8988T (cell line): Measurements from ENCODE around the gene MATR3.
A peak's percentile ranks its signal among the peaks of the same experiment; 100 is the strongest.
"Not testable (repeated sequence)": the region's sequence is repeated elsewhere in the genome, so short reads cannot be mapped to it uniquely, and the experiment has no call there.

ENCODE experiments used
- DNase-seq: peaks from one replicate; pipeline ENCODE4 v3.0.0; 2011

Gene MATR3, protein sequence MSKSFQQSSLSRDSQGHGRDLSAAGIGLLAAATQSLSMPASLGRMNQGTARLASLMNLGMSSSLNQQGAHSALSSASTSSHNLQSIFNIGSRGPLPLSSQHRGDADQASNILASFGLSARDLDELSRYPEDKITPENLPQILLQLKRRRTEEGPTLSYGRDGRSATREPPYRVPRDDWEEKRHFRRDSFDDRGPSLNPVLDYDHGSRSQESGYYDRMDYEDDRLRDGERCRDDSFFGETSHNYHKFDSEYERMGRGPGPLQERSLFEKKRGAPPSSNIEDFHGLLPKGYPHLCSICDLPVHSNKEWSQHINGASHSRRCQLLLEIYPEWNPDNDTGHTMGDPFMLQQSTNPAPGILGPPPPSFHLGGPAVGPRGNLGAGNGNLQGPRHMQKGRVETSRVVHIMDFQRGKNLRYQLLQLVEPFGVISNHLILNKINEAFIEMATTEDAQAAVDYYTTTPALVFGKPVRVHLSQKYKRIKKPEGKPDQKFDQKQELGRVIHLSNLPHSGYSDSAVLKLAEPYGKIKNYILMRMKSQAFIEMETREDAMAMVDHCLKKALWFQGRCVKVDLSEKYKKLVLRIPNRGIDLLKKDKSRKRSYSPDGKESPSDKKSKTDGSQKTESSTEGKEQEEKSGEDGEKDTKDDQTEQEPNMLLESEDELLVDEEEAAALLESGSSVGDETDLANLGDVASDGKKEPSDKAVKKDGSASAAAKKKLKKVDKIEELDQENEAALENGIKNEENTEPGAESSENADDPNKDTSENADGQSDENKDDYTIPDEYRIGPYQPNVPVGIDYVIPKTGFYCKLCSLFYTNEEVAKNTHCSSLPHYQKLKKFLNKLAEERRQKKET

DNA sequence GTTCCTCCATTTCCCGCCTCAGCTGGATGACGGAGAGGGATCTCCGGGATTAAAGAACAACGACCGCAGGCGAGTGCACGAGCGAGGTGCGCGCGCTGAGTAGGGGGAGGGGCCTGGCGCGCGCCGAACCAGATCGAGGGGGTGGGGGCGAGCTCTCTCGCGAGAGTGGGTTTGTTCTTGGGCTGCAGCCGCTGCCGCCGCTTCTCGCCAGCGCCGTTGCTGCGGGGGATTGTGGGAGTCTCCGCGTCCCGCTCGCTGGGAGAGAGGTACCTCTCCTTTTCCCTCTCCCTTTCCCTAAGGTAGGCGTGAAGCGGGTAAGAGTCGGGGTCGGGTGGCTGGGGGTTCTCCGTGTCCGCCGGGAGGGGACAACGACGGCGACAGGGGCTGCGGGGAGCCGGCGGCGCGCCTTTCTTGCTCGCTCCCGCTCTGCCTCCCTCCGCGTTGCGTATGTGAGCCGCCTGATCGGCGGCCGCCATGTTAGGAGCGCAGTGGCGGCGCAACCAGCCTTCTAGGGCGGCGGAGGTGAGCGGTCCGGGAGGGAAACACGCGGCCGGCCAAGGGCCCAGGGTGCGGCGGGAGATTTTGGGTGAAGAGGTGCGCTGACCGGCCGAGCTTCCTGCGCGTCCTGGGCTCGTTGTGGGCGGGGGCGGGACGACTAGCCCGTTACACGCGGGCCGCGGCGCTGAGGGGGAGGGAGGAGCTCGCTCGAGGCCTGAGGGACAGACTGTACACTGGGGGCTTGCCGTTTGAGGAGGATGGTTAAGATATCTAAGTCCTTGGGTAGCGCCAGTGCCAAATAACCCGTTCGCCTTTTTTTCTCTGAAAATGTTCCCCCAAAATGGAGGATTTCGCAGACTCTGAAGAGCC is at the start of gene MATR3:
MATR3 (plus strand) TSS at position 234 of the 867 bp plus-strand sequence. CDS start 13,676 bp downstream, outside the sequence.
- peak; percentile 77 for DNase-seq

DNA sequence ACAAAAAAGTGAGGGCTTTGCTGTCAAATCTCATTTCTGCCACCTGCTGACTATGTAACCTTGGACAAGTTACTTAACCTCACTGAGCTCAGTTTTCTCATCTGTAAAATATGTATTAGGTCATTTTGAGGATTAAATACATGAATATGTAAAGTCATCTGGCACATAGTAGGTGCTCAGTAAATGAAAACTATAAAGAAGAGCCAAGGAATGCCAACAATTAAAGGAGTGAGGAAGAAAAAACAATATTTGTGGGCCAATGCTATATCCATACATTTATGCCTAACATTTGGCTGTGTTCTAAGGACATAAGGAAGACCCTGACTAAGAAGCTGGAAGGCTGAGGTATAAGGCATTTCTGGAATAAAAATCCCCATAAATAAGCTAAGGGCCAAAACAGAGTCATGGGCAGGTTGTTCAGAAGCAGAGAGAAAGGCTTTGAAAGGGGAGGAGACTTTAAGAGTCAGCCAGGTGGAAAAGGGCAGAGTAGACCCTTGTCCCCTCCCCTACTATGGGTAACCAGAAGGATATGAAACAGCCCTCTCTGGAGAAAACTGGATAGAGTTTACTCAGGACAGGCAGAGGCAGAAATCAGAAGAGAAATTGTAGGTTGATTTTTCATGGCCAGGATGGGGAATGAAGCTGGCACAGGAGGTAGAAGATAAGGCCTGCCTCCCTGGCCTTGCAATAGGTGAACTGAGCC is 47.8 kb upstream of the MATR3 start:
- no peak for DNase-seq

DNA sequence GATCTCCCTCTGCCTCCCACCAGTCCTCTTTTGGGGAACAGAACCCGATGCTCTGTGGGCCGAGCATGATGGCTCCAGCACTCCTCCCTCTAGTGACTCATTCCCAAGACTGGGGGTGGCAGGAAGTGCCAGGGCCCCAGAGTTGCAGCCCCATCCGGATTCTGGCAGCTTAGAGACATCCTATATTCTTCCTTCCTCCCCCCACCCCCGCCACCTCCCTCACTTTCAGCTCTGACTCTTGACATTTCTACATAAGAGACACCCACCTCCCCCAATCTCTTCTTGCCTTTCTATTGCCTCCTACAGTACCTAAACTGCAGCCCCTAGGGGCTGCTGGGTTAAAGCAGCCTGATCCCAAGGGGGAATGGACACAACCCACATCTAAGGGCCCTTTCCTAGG is 47.1 kb upstream of the MATR3 start:
- no peak for DNase-seq

DNA sequence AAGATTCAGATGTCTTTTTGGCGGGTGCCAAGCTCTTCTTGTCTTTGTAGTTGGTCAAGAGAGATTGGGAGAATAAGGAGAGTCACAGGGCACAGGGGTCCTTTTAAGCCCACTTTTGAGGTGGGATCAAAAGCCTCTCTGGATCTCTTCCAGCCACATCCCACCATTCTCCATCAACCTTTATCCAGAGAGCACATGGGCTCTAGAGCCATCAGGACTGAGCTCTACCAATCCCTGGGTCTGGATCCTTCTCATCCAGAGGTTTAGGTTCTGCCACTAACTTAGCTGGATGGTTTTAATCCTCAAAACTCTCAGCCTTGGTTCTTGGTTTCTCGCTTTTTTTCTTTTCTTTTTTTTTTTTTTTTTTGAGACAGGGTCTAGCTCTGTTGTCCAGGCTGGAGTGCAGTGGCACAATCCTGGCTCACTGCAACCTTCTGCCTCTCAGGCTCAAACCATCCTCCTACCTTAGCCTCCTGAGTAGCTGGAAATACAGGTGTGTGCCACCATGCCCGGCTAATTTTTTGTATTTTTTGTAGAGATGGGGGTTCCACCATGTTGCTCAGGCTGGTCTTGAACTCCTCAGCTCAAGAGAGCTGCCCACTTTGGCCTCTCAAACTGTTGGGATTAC is 44.6 kb upstream of the MATR3 start:
- DNase-seq = no peak

DNA sequence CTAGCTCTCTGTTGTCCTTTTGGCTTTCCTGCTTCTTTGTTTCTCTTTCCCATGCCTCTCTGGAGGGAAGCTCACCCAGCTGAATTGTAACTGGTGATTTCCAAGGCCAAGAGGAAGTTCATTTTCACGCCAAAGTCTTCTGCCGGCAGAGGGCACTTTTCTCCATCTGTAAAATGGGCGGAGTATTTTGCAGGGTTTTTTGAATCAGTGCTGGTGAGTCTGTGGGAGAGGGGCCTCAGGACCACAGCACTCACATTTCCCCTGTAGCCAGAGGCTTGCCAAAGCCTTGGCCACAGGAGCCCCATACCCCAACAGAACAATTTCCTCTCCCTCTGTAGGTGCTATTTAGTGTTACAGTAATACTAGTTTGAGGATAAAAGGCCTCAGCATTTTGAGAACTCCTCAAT is 42.3 kb upstream of the MATR3 start:
- DNase-seq = no peak

DNA sequence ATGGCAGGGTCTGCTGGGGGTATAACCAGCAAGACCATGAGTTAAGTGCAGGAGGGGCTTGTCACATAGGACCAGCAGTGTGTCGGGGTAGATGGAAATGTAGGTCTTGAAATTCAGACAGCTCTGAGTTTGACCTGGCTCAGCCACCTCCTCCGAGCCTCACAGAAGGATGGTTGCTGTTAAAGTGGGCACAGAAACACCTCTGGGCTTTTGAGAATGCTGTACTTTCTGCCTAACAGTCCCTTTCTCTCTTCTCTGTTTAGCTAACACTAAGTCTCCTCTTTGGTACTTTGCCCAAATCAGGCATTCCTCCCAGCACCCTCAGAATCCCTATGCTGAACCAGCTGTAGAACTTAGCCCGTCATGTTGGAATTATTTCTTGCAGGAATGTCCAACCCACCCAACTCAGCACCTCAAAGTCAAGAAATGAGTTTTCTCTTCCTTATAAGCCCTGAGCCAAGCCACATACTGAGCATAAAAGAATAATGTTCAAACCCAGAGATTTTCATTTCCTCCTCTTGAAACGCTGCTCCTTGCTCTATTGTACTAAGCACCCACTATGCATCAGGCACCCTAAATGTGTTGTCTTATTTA is 41.7 kb upstream of the MATR3 start:
- no peak for DNase-seq

DNA sequence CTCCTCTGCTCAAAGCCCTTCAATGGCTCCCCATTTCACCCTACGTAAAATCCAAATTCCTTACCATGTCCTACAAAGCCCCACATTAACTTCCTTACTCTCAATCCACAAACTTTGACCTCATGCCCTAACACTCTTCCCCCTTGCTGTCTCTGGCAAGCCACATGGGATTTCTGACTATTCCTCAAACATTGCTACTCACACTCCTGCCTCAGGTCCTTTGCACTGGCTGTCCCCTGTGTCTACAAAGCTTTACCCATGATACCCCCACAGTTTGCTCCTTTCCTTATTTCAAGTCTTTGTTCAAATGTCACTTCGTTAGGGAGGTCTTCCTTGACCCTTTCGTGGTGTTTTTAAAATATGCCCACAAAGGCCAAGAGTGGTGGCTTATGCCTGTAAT is 40.4 kb upstream of the MATR3 start:
- no peak for DNase-seq

DNA sequence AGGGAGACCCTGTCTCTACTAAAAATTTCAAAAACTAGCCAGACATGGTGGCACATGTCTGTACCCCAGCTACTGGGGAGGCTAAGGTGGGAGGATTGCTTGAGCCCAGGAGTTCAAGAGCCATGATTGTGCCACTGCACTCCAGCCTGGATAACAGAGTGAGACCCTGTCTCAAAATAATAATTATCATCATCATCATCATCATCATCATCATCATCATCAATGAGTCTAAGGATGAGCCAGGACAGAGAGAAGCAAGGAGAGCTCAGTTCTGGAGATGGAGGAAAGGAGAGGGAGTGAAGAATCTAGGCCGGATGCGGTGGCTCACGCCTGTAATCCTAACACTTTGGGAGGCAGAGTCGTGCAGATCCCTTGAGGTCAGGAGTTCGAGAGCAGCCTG is 36.7 kb upstream of the MATR3 start:
- no peak for DNase-seq

DNA sequence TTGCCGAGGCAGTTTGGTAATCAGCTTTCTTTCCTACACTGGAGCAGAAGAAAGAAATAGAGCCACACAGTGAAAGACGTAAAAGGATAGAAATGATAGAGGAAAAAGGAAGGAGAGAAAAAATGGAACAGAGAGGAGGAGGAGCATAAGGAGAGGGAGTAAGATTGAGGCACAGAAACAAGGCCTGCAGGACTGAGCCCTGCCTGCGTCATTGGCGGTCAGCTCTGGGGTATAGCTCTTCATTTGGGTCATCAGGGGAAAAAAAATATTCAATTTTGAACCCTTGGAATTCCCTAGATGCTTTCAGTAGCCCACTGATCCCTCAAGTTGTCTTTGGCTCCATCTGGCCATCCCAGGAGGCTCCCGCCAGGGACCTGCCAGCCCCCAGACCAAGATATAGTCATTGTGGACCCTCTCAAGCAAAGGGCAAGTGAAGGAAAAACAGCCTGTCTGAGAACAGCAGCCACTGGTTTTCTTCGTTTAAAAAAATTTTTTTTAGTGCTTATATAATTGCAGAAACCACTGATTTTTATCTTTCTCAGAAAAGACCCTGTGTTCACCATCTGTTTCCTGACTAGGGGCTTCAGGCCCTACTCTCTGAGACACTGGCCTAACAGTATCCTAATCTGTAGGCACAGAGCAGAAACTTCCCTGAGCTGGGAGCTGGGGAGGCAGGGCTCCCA is 31.3 kb upstream of the MATR3 start:
- DNase-seq = no peak

DNA sequence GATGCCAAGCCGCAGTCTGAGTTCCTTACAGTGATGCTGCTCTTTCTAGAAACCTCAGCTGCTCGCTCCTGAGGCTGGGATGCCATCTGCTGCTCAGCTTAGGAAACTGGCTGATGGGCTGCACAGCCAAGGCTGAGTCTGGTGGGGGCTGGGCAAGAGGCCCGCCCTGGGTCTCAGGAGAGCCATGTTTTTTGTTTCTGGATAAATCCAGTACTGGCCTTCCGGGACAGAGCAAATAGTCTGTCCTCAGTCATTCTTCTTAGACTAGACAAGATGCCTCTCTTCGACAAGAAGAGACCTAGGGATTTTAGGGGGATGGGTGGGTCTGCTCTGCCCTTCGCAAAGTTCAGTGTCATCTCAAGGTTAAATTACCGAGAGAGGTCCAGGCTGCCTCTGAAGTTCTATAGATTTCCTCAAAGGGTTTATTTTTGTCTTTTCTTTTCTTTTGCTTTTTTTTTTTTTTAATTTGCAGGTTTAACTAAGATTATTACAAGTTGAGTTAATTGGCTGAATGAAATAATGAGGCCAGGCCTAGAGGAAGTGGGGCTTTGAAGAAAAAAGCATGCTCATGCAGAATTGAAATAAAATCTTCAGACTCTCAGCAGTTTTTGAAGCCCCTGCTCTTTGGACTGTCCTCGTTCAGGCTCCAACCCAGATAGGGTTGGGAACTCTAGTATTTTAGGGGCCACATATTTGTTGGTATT is 30.6 kb upstream of the MATR3 start:
- peak; percentile 66 for DNase-seq

DNA sequence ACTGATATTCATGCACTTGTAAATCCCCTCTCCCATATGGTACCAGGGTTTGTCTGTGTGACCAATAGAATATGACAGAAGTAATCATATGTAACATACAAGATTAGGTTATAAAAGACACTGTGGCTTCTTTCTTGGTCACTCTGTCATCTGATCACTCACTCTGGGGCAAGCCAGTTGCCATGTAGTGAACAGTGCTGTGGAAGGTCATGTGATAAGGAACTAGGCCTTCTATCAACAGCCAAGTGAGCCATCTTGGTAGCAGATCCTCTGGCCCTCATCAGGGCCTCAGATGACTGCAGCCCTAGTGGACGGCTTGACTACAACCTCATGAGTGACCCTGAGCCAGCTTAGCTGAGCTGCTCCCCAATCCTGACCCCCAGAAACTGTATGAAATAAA is 30.0 kb upstream of the MATR3 start:
- no peak for DNase-seq

DNA sequence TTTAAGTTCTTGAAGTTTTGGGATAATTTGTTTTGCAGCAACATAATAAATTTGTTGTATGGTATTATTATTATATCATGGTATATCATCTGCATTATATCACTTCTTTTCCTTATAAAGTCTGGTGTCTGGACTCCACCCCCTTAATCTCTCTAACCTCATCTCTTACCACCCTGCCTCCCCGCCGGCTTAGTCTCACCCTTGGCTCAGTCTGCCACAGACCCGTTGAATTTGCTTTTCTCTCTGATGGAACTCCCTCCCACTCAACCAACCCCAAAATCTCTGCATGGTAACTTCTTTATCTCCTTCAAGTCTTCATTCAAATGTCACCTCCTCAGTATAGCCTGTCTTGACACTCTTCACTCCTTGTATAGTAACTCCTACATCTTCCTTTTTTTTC is 29.6 kb upstream of the MATR3 start:
- no peak for DNase-seq

DNA sequence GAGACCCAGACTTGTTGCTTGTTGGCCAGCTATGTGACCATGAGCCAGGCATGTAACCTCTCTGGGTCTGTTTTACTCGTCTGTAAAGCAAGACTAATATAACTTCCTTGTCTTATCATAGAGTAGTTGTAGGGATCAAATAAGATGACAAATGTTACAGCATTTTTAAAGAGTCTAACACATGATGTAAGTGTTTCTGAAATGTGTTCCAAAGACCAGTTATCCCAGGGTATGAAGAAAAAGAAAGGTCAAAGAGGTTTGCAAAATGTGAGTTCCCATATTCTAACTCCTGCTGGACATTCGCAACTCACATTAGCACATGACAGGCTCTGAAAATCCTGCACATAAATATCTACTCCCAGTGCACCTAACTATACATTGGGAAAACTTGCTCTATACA is 28.5 kb upstream of the MATR3 start:
- no peak for DNase-seq

DNA sequence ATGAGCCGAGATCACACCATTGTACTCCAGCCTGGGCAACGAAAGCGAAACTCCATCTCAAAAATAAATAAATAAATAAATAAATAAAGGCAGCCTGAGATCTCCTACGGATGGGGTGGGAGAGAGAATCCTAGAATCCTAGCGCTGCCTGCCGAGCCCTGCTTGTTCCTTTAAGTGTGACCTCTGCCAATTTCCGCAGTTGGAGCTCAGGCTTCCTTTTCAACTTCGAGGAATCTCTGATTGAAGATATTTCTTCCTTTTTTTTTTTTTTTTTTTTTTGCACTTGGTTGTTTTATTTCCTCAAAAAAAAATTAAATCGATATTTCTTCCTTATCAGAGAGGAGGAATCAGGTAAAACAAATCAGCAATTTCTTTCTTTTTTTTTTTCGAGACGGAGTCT is 27.3 kb upstream of the MATR3 start:
- DNase-seq = no peak

DNA sequence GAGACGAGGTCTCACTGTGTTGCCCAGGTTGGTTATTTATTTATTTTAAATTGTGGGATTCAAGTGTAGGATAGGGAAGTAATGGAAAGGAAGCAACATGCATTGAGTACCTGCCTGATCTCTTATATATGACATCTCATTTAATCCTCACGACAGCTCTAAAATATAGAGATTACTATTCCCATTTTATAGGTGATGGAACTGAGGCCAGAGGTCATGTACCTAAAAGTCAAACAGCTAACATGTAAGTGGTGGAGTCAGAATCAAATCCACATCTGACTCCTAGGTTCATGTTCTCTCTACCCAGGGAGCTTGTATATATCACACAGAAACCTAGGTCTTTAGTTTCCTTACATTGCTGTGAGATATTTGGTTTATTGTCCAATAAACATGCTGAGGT is 26.1 kb upstream of the MATR3 start:
- DNase-seq = no peak

DNA sequence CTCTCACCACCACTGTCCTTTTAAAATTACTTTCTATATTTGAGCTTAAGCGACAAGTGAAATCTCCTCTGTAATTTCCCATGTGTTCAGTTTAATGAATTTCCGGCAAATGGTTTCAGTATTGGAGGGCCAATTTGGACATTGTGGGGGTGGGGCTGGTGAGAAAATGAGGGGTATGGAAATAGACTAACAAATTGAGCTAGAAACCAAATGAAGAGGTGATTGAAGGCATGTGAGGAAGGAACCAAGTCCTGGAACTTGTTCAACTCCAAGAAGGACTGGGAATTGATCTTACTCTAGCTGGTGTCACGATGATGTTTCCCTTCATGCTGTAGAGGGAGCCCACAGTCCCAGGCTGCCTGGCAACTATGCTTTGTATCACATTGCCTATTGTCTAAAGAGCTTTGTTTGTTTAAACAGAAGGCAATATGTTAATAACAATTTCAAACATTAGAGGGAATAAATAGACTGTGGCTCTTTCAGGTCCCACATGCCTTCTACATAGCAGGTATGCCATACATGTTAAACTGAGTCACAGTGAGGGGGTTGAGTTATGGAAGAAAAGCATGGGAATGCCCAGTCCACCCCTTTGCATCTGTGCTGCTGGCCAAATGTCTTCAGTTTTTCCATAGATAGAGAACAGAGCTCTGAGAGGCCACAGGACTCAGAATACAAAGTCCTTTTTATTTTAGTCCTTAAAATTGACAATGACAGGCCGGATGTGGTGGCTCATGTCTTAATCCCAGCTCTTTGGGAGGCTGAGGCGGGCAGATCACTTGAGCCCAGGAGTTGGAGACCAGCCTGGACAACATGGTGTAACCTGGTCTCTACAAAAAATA is 25.0 kb upstream of the MATR3 start:
- DNase-seq = no peak

DNA sequence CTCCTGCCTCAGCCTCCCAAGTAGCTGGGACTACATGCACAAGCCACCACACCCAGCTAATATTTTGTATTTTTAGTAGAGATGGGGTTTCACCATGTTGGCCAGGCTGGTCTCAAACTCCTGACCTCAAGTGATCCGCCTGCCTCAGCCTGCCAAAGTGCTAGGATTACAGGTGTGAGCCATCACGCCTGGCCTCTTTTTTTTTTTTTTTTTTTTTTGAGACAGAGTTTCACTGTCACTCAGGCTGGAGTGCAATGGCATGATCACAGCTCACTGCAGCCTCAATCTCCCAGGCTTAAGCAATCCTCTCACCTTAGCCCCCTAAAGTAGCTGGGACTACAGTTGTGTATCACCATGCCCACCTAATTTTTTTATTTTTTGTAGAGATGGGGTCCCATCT is 22.8 kb upstream of the MATR3 start:
- not testable (repeated sequence) for DNase-seq

DNA sequence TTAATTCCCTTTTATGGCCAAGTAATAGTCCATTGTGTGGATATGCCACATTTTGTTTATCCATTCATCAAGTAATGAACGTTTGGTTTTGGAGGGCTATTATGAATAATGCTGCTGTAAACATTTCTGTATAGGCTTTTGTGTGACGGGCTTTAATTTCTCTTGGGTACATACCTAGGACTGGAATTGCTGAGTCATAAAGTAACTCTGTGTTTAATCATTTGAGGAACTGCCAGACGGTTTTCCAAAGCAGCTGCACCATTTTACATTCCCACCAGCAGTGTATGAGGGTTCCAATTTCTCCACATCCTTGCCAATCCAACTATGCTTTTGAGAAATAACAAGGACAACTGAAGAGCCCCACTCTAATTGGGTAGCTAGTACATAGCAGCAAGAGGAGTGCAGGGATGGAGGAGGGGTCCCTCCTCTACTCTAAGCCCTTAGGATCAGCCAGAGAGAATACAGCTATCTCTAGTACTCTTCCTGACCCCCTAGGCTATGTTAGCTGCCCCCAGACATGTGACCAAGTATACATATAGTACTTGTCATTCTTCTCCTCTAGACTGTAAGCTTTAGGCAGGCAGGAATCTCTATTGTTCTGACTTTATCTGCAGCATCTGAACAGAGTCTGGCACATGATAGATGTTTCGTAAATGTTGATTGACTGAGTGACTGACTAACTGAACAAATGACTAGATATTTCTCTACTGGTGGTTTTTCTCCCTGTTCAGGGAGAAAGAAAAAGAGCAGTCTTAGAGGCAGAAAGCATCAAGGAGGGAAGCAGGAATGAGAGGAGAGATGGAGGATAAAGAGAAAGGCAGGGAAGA is 22.1 kb upstream of the MATR3 start:
- DNase-seq = no peak
